Right lobe of liver (tissue), 6 donors: ENCODE results near the gene THRA. TPM values are rescaled to one million over a fixed set of nuclear protein-coding genes. Genes with fewer than 3 reads are reported as not detected.

ENCODE experiments used
- ATAC-seq, 4 donors: fragments of 200-7000 bp; cut with Tn5 transposase; one replicate each; pipeline ENCODE4 v1.9.1; 2020; ENCODE audit warnings: mild to moderate bottlenecking in 4 of 4, moderate library complexity in 4 of 4
- DNase-seq, 3 donors: peaks; one replicate each; pipeline ENCODE4 v3.0.0-alpha.2; 2020
- H3K27ac ChIP-seq, 3 donors: fragments of 200-600 bp; one replicate each; pipeline ENCODE4 v1.8.0; 2022
- H3K27me3 ChIP-seq, 2 donors: fragments of 200-600 bp; one replicate each; pipeline ENCODE4 v1.8.0; 2022
- H3K36me3 ChIP-seq, 4 donors: fragments of 200-600 bp; sonication (generic) in 1 of 4; one replicate each; pipeline versions ENCODE4 v1.5.1 to v1.8.0; 2017 to 2022; ENCODE audit warnings: control low read depth in 1 of 4
- H3K4me1 ChIP-seq, 4 donors: fragments of 200-600 bp; sonication (generic) in 1 of 4; one replicate each; pipeline versions ENCODE4 v1.5.1 to v1.8.0; 2017 to 2022; ENCODE audit warnings: control low read depth in 1 of 4
- H3K4me3 ChIP-seq, 3 donors: fragments of 200-600 bp; one replicate each; pipeline ENCODE4 v1.8.0; 2022
- H3K9me3 ChIP-seq, 4 donors: fragments of 200-600 bp; sonication (generic) in 1 of 4; one replicate each; pipeline versions ENCODE4 v1.5.1 to v1.8.0; 2017 to 2022; ENCODE audit warnings: control low read depth in 1 of 4
- CTCF ChIP-seq, 4 donors: fragments of 200-600 bp in 3 of 4; fragments of 450-650 bp in 1 of 4; IDR thresholded peaks; one replicate each; pipeline versions ENCODE4 v1.5.1 to v1.8.0; 2016 to 2022; ENCODE audit warnings: antibody characterized with exemption in 4 of 4, mild to moderate bottlenecking in 2 of 4
- POLR2A ChIP-seq: fragments of 450-650 bp; IDR thresholded peaks from one replicate; pipeline ENCODE4 v1.6.1; 2017; ENCODE audit warnings: antibody characterized with exemption, mild to moderate bottlenecking
- WGBS: methylation state at CpG from one replicate; pipeline ENCODE4 v1.1.6; 2018; ENCODE audit warnings: low coverage, low lambda C conversion rate; ENCODE audit not compliant: insufficient coverage; ENCODE audit errors: missing lambda C conversion rate; 5-methylcytosine and 5-hydroxymethylcytosine counted together
- intact Hi-C, 2 donors: fragments of 100-400 bp; cut with DNase I; formaldehyde crosslinking; loops; one replicate each; pipeline versions ENCODE4 v1.11.2 to v1.14.1; 2022
- total RNA-seq, 6 experiments: library from RNA; depleted of rRNA in 2 of 6; stranded (reverse); fragments of >200 nt in 2 of 6; fragmentation: NEBNext Ultra II Directional in 3 of 6; extraction: Animal tissue kit (Norgen Biotek cat#: 25700) in 3 of 6; gene quantifications; one replicate each; pipeline versions ENCODE4 v1.1.0 to v1.2.4, GENCODE V29; 2016 to 2023
- donor health status: DM: no; HTN: yes; CAD: no.
- donor health status: DM: no; HTN: no; CAD: no.
- donor health status: DM: no; HTN: no; CAD: no.
- donor health status: DM: no; HTN: yes; CAD: no.
- donor health status: DM: no; HTN: yes; CAD: no.

THRA gene
- total RNA-seq, 6 experiments from 2014 or later = 3.7 to 9.4 (median 7.7) TPM

- Histone ChIP-seq H3K9me3 (no peaks in the 10 kb centered on the region), H3K27ac (no peak overlapping the region), H3K4me1 (no peaks in the 10 kb centered on the region), H3K36me3 (peaks cover 0 to 16% (median 0%) of the 10 kb centered on the region in 4 donors), H3K27me3 (no peaks in the 10 kb centered on the region), H3K4me3 (no peak overlapping the region)
- DNase-seq (no peak), ATAC-seq (no peak)
- TF ChIP-seq POLR2A = no peak
- TF ChIP-seq CTCF (IDR thresholded peaks at IDR 0.05) = no peak
- intact Hi-C loops = loop anchor here in 1 of 2 donors (10.0 kb wide), 1 partner anchor 72 kb away; the partner anchor contains the start of gene CSF3
- 68% methylated on average over 6 of the region's 6 CpGs for WGBS
These were observed 24.5 kb downstream of the THRA start for GRCh38 chr17:40087049-40087794.

DNA sequence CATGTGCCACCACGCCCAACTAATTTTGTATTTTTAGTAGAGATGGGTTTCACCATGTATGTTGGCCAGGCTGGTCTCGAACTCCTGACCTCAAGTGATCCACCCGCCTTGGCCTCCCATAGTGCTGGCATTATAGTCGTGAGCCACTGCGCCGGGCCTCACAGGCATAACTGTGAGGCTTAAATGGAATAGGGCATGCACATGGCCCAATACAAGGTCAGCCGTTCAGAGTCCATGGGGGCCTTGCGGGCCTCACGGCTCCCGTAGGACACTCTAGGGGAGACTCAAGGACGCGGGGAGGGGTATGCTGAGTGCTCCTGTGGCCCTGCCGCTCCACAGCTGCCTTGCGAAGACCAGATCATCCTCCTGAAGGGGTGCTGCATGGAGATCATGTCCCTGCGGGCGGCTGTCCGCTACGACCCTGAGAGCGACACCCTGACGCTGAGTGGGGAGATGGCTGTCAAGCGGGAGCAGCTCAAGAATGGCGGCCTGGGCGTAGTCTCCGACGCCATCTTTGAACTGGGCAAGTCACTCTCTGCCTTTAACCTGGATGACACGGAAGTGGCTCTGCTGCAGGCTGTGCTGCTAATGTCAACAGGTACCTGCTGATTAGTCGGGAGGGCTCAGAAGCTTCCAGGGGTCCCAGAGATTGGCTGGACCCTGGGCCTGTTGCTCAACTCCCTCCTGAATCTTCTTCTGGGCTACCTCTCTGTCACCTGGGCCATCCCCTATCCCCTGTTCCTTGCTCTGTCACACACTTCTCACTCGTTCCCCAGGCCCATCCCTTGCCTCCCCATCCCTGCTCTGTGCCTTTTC lies 25.3 kb downstream of the THRA start:
- Histone ChIP-seq H3K27me3 (no peaks in the 10 kb centered on the region), H3K9me3 (no peaks in the 10 kb centered on the region), H3K36me3 (peaks cover 0 to 21% (median 2%) of the 10 kb centered on the region in 4 donors), H3K4me1 (no peaks in the 10 kb centered on the region), H3K27ac (no peak overlapping the region), H3K4me3 (no peak overlapping the region)
- WGBS = 81% methylated on average over 2 of the region's 28 CpGs
- TF ChIP-seq POLR2A = no peak
- no peak for TF ChIP-seq CTCF (IDR thresholded peaks at IDR 0.05)
- no peak for ATAC-seq
- intact Hi-C loops = loop anchor here in 1 of 2 donors (10.0 kb wide), 1 partner anchor 73 kb away; the partner anchor contains the start of gene CSF3
- DNase-seq = no peak

DNA sequence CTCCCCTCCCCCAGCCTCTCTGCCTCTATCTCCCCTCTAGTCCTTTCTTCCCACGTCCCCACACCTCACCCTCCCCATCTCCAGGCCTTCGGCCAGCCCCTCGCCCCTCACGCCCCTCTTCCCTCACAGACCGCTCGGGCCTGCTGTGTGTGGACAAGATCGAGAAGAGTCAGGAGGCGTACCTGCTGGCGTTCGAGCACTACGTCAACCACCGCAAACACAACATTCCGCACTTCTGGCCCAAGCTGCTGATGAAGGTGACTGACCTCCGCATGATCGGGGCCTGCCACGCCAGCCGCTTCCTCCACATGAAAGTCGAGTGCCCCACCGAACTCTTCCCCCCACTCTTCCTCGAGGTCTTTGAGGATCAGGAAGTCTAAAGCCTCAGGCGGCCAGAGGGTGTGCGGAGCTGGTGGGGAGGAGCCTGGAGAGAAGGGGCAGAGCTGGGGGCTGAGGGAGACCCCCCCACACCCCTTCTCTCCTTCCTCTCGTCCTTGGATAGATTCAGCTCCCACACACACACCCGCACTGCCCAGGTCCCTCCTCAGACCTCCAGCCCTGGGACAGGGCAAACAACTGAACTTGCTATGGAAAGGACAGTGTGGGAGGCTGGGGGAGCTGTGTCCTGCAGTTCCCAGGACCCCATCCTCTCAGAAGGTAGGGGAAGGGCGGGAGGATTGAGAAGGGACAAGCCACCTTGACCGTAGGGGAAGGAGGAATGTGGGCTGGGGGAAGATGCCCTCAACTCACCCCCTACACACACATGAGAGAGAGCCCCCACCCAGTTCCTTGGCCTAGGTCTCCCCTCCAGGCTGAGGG lies 26.5 kb downstream of the THRA start:
- intact Hi-C loops = loop anchor here in 1 of 2 donors (10.0 kb wide), 1 partner anchor 74 kb away; the partner anchor contains the start of gene CSF3

More for the DNA sequence above, 26.5 kb downstream of the THRA start:
- H3K4me1 ChIP-seq = peaks cover 0 to 1% (median 0%) of the 10 kb centered on the region in 4 donors
- H3K4me3 ChIP-seq = no peak overlapping the region
- TF ChIP-seq CTCF (IDR thresholded peaks at IDR 0.05) = no peak
- TF ChIP-seq POLR2A = no peak
- H3K36me3 ChIP-seq = peaks cover 0 to 33% (median 10%) of the 10 kb centered on the region in 4 donors
- 73% methylated on average over 18 of the region's 26 CpGs for WGBS
- ATAC-seq (no peak), DNase-seq (no peak)
- no peaks in the 10 kb centered on the region for H3K9me3 ChIP-seq
- H3K27ac ChIP-seq = no peak overlapping the region
- no peaks in the 10 kb centered on the region for H3K27me3 ChIP-seq
